Muscle of leg (tissue), 11 donors: Measurements from ENCODE around the gene FPR2. TPM values are rescaled to one million over a fixed set of nuclear protein-coding genes. Genes with fewer than 3 reads are reported as not detected.
A peak's percentile ranks its signal among the peaks of the same experiment; 100 is the strongest.

Experiments
- DNase-seq: peaks from one replicate; pipeline ENCODE4 v3.0.0; 2013
- H3K27ac ChIP-seq: one replicate; pipeline ENCODE4 v1.5.1; 2013; ENCODE audit warnings: mild to moderate bottlenecking, low read length, control low read depth
- H3K27me3 ChIP-seq: one replicate; pipeline ENCODE4 v1.6.1; 2013; ENCODE audit warnings: low read length; ENCODE audit not compliant: control insufficient read depth, insufficient read depth
- H3K36me3 ChIP-seq: one replicate; pipeline ENCODE4 v1.6.1; 2013; ENCODE audit warnings: low read length; ENCODE audit not compliant: control insufficient read depth, insufficient read depth
- H3K4me1 ChIP-seq: one replicate; pipeline ENCODE4 v1.6.1; 2013; ENCODE audit warnings: low read length; ENCODE audit not compliant: control insufficient read depth, insufficient read depth
- H3K4me3 ChIP-seq: one replicate; pipeline ENCODE4 v1.5.1; 2013; ENCODE audit warnings: low read length, control low read depth
- H3K9me3 ChIP-seq: replicated peaks from 2 replicates; pipeline ENCODE4 v1.6.1; 2013; ENCODE audit warnings: low read depth, low read length; ENCODE audit not compliant: control insufficient read depth
- WGBS: methylation state at CpG from one replicate; pipeline ENCODE4 v1.1.5; 2013; ENCODE audit warnings: missing lambda C conversion rate; ENCODE audit not compliant: insufficient coverage; 5-methylcytosine and 5-hydroxymethylcytosine counted together
- polyA plus RNA-seq, 8 donors: library from polyadenylated mRNA; unstranded; fragments of 120-200 nt; gene quantifications; one replicate each; pipeline versions ENCODE4 v1.2.1 to v1.2.3, GENCODE V29; 2013; ENCODE audit warnings: inconsistent platforms in 1 of 8, low replicate concordance in 1 of 8; ENCODE audit not compliant: insufficient read length in 8 of 8, insufficient read depth in 1 of 8
- total RNA-seq: library from RNA; stranded (reverse); fragments of 120-200 nt; gene quantifications from one replicate; pipeline ENCODE4 v1.2.4, GENCODE V29; 2013

FPR2 gene
- total and polyA plus RNA-seq, 9 donors: 0.09 to 0.73 (median 0.33) TPM

- H3K4me1 ChIP-seq: no peaks in the 10 kb centered on the region
- H3K27me3 ChIP-seq: no peaks in the 10 kb centered on the region
- no CpG with 5 or more reads among the region's 2 CpGs for WGBS
- no peak overlapping the region for H3K4me3 ChIP-seq
- DNase-seq: no peak
- H3K9me3 ChIP-seq: no peaks in the 10 kb centered on the region
- no peaks in the 10 kb centered on the region for H3K36me3 ChIP-seq
- no peak overlapping the region for H3K27ac ChIP-seq
These were observed 19.3 kb downstream of the FPR2 start for GRCh38 chr19:51780270-51780669.

GRCh38 chr19:51781999-51782398 is 21.0 kb downstream of the FPR2 start:
- DNase-seq: no peak
- H3K4me3 ChIP-seq: no peak overlapping the region
- WGBS: 43% methylated on average over 1 of the region's 3 CpGs
- no peaks in the 10 kb centered on the region for H3K4me1 ChIP-seq
- no peaks in the 10 kb centered on the region for H3K36me3 ChIP-seq
- no peaks in the 10 kb centered on the region for H3K27me3 ChIP-seq
- H3K9me3 ChIP-seq: no peaks in the 10 kb centered on the region
- no peak overlapping the region for H3K27ac ChIP-seq

GRCh38 chr19:51783372-51783771 is 22.4 kb downstream of the FPR2 start:
- no peaks in the 10 kb centered on the region for H3K36me3 ChIP-seq
- WGBS: 31% methylated on average over 2 of the region's 3 CpGs
- no peaks in the 10 kb centered on the region for H3K9me3 ChIP-seq
- no peak overlapping the region for H3K27ac ChIP-seq
- no peak overlapping the region for H3K4me3 ChIP-seq
- peak; percentile 31 for DNase-seq
- H3K4me1 ChIP-seq: no peaks in the 10 kb centered on the region
- no peaks in the 10 kb centered on the region for H3K27me3 ChIP-seq

GRCh38 chr19:51784109-51784785 is 23.3 kb downstream of the FPR2 start:
- no peak for DNase-seq
- Histone ChIP-seq H3K4me3 (no peak overlapping the region), H3K9me3 (no peaks in the 10 kb centered on the region), H3K36me3 (no peaks in the 10 kb centered on the region), H3K4me1 (no peaks in the 10 kb centered on the region), H3K27me3 (no peaks in the 10 kb centered on the region), H3K27ac (no peak overlapping the region)
- 60% methylated on average over 2 of the region's 6 CpGs for WGBS

GRCh38 chr19:51784922-51785690 is 24.1 kb downstream of the FPR2 start:
- Histone ChIP-seq H3K27ac (peak overlapping the region; percentile 71), H3K27me3 (no peaks in the 10 kb centered on the region), H3K9me3 (no peaks in the 10 kb centered on the region), H3K4me3 (no peak overlapping the region), H3K4me1 (no peaks in the 10 kb centered on the region), H3K36me3 (no peaks in the 10 kb centered on the region)
- DNase-seq: peak; percentile 82
- 65% methylated on average over 3 of the region's 6 CpGs for WGBS

GRCh38 chr19:51786646-51787494 is 25.9 kb downstream of the FPR2 start:
- H3K27ac ChIP-seq: no peak overlapping the region
- WGBS: 60% methylated on average over 1 of the region's 6 CpGs
- no peaks in the 10 kb centered on the region for H3K4me1 ChIP-seq

GRCh38 chr19:51788029-51788428 is 27.0 kb downstream of the FPR2 start:
- no peak for DNase-seq
- Histone ChIP-seq H3K27me3 (no peaks in the 10 kb centered on the region), H3K27ac (no peak overlapping the region), H3K9me3 (no peaks in the 10 kb centered on the region), H3K36me3 (no peaks in the 10 kb centered on the region), H3K4me3 (no peak overlapping the region), H3K4me1 (no peaks in the 10 kb centered on the region)
- no CpG with 5 or more reads among the region's 2 CpGs for WGBS

More at GRCh38 chr19:51786646-51787494, 25.9 kb downstream of the FPR2 start:
- Histone ChIP-seq H3K9me3 (no peaks in the 10 kb centered on the region), H3K4me3 (no peak overlapping the region), H3K27me3 (no peaks in the 10 kb centered on the region), H3K36me3 (no peaks in the 10 kb centered on the region)
- DNase-seq: peak; percentile 50

GRCh38 chr19:51789061-51789795 is 28.2 kb downstream of the FPR2 start:
- 63% methylated on average over 2 of the region's 6 CpGs for WGBS
- H3K27ac ChIP-seq: no peak overlapping the region
- DNase-seq: no peak

GRCh38 chr19:51792932-51793331 is 32.0 kb downstream of the FPR2 start:
- no peak for DNase-seq

More at GRCh38 chr19:51789061-51789795, 28.2 kb downstream of the FPR2 start:
- H3K4me1 ChIP-seq: no peaks in the 10 kb centered on the region
- H3K27me3 ChIP-seq: no peaks in the 10 kb centered on the region
- no peaks in the 10 kb centered on the region for H3K36me3 ChIP-seq
- H3K9me3 ChIP-seq: no peaks in the 10 kb centered on the region
- H3K4me3 ChIP-seq: no peak overlapping the region

More at GRCh38 chr19:51792932-51793331, 32.0 kb downstream of the FPR2 start:
- Histone ChIP-seq H3K27ac (no peak overlapping the region), H3K9me3 (no peaks in the 10 kb centered on the region), H3K4me1 (no peaks in the 10 kb centered on the region), H3K27me3 (no peaks in the 10 kb centered on the region), H3K4me3 (no peak overlapping the region), H3K36me3 (no peaks in the 10 kb centered on the region)
- 83% methylated on average over 1 of the region's 2 CpGs for WGBS
